Measurements from ENCODE around the gene STIMATE.

Gene STIMATE

GRCh38 chr3:52897130-52898122 lies at the start of gene STIMATE:
TSS of gene STIMATE (minus strand) at chr3:52897548. CDS start at chr3:52897450, 98 bp downstream.
- DNase-seq: no peak

- no peak for DNase-seq
These were observed 42.3 kb upstream of the STIMATE start for GRCh38 chr3:52939600-52939999.

GRCh38 chr3:52934630-52935530 lies 37.5 kb upstream of the STIMATE start:
- DNase-seq: peak; percentile 9

GRCh38 chr3:52931889-52932288 lies 34.5 kb upstream of the STIMATE start:
- no peak for DNase-seq

GRCh38 chr3:52931328-52931727 lies 34.0 kb upstream of the STIMATE start:
- no peak for DNase-seq

- no peak for DNase-seq
These were observed 33.4 kb upstream of the STIMATE start for GRCh38 chr3:52930748-52931147.

GRCh38 chr3:52926554-52926953 lies 29.2 kb upstream of the STIMATE start:
- no peak for DNase-seq

GRCh38 chr3:52925405-52926313 lies 28.3 kb upstream of the STIMATE start:
- DNase-seq: no peak

- DNase-seq: no peak
These were observed 26.6 kb upstream of the STIMATE start for GRCh38 chr3:52923963-52924362.

GRCh38 chr3:52920841-52921240 lies 23.5 kb upstream of the STIMATE start:
- DNase-seq: no peak

- DNase-seq: no peak
These were observed 19.7 kb upstream of the STIMATE start for GRCh38 chr3:52917044-52917443.

GRCh38 chr3:52915294-52915693 lies 17.9 kb upstream of the STIMATE start:
- DNase-seq: no peak

GRCh38 chr3:52912885-52913731 lies 15.8 kb upstream of the STIMATE start:
- no peak for DNase-seq

- DNase-seq: no peak
These were observed 13.5 kb upstream of the STIMATE start for GRCh38 chr3:52910823-52911222.

- DNase-seq: no peak
These were observed 10.1 kb upstream of the STIMATE start for GRCh38 chr3:52907497-52907896.

- no peak for DNase-seq
These were observed 7.2 kb upstream of the STIMATE start for GRCh38 chr3:52904552-52904951.

- no peak for DNase-seq
These were observed 6.7 kb upstream of the STIMATE start for GRCh38 chr3:52904000-52904399.

- DNase-seq: no peak
These were observed 735 bp downstream of the STIMATE start for GRCh38 chr3:52896613-52897012.

GRCh38 chr3:52896151-52896550 lies 1.2 kb downstream of the STIMATE start:
- DNase-seq: no peak

- DNase-seq: no peak
These were observed 1.9 kb downstream of the STIMATE start for GRCh38 chr3:52895418-52895817.

GRCh38 chr3:52894756-52895155 lies 2.6 kb downstream of the STIMATE start:
- no peak for DNase-seq
